Neural progenitor cell (in vitro differentiated cells): ENCODE measurements around the gene THEM4. TPM values are rescaled to one million over a fixed set of nuclear protein-coding genes. Genes with fewer than 3 reads are reported as not detected.

Source experiments
- DNase-seq: peaks from one replicate; pipeline ENCODE4 v3.0.0-alpha.2; 2016; ENCODE audit warnings: low spot score
- H2AFZ ChIP-seq: fragments of 200-600 bp; sonication (generic); replicated peaks from 2 replicates; pipeline ENCODE4 v1.6.1; 2016; ENCODE audit warnings: antibody characterized with exemption
- H3F3A ChIP-seq: fragments of 200-600 bp; sonication (generic); 2 replicates; pipeline ENCODE4 v1.6.1; 2016; ENCODE audit warnings: antibody characterized with exemption, low read depth
- H3K27ac ChIP-seq: fragments of 200-600 bp; sonication (generic); 2 replicates; pipeline ENCODE4 v1.5.1; 2016; ENCODE audit warnings: mild to moderate bottlenecking
- H3K27me3 ChIP-seq: fragments of 200-600 bp; sonication (generic); 2 replicates; pipeline ENCODE4 v1.6.1; 2016; ENCODE audit warnings: mild to moderate bottlenecking, moderate library complexity
- H3K36me3 ChIP-seq: fragments of 200-600 bp; sonication (generic); 2 replicates; pipeline ENCODE4 v1.5.1; 2016
- H3K4me1 ChIP-seq: fragments of 200-600 bp; sonication (generic); 2 replicates; pipeline ENCODE4 v1.6.1; 2016; ENCODE audit warnings: mixed run types
- H3K4me2 ChIP-seq: fragments of 200-600 bp; sonication (generic); 2 replicates; pipeline ENCODE4 v1.6.1; 2016
- H3K4me3 ChIP-seq: fragments of 200-600 bp; sonication (generic); 2 replicates; pipeline ENCODE4 v1.5.1; 2016
- H3K79me2 ChIP-seq: fragments of 200-600 bp; sonication (generic); 2 replicates; pipeline ENCODE4 v1.6.1; 2016; ENCODE audit warnings: low read depth
- H3K9ac ChIP-seq: fragments of 200-600 bp; sonication (generic); 2 replicates; pipeline ENCODE4 v1.6.1; 2016
- H3K9me3 ChIP-seq: fragments of 200-600 bp; sonication (generic); 2 replicates; pipeline ENCODE4 v1.5.1; 2016; ENCODE audit warnings: low read depth
- H4K20me1 ChIP-seq: fragments of 200-600 bp; sonication (generic); 2 replicates; pipeline ENCODE4 v1.6.1; 2016; ENCODE audit warnings: low read depth
- H3K27ac Mint-ChIP-seq: 3 replicates; pipeline ENCODE4 v1.8.0; 2021; ENCODE audit warnings: mixed read lengths
- H3K27me3 Mint-ChIP-seq: 2 replicates; pipeline ENCODE4 v1.8.0; 2022; ENCODE audit warnings: low read depth, mild to moderate bottlenecking, inconsistent platforms, moderate library complexity, mixed read lengths; ENCODE audit not compliant: insufficient read depth
- H3K36me3 Mint-ChIP-seq: 3 replicates; pipeline ENCODE4 v1.8.0; 2021; ENCODE audit warnings: mixed read lengths
- H3K4me1 Mint-ChIP-seq: 3 replicates; pipeline ENCODE4 v1.8.0; 2021; ENCODE audit warnings: mixed read lengths
- H3K4me3 Mint-ChIP-seq: 3 replicates; pipeline ENCODE4 v1.8.0; 2021; ENCODE audit warnings: mild to moderate bottlenecking, moderate library complexity, mixed read lengths
- H3K9me3 Mint-ChIP-seq: 3 replicates; pipeline ENCODE4 v1.8.0; 2020; ENCODE audit warnings: mixed read lengths
- EZH2 ChIP-seq: fragments of 200-600 bp; sonication (generic); IDR thresholded peaks from 2 replicates; pipeline ENCODE4 v1.6.1; 2017; ENCODE audit warnings: antibody characterized with exemption, mild to moderate bottlenecking, moderate library complexity
- EZH2phosphoT487 ChIP-seq: fragments of 200-600 bp; sonication (generic); IDR thresholded peaks from 2 replicates; pipeline ENCODE4 v1.6.1; 2017; ENCODE audit warnings: antibody characterized with exemption
- total RNA-seq: library from RNA; depleted of rRNA; stranded (reverse); fragments of >200 nt; gene quantifications from 2 replicates; pipeline ENCODE4 v1.2.3, GENCODE V29; 2015; ENCODE audit warnings: low replicate concordance
- TF ChIP-seq, protein P1 (sequence below): fragments of 200-600 bp; sonication (generic); IDR thresholded peaks from 2 replicates; pipeline ENCODE4 v1.5.1; 2017; ENCODE audit warnings: antibody characterized with exemption, mild to moderate bottlenecking

Gene THEM4
- total RNA-seq, 1 donor from 2014 or later, result 14.1 TPM

GRCh38 chr1:151841141-151841540 lies 68.2 kb downstream of the THEM4 start:
- Mint-ChIP-seq H3K36me3 (no peaks in the 10 kb centered on the region), H3K27me3 (peaks cover 41% of the 10 kb centered on the region), H3K4me3 (no peak overlapping the region), H3K27ac (no peak overlapping the region), H3K9me3 (peaks cover 6% of the 10 kb centered on the region), H3K4me1 (peaks cover 25% of the 10 kb centered on the region)
- H2AFZ ChIP-seq, result no peak overlapping the region
- no peak overlapping the region for H3K4me2 ChIP-seq
- no peak for TF ChIP-seq EZH2
- no peak for TF ChIP-seq EZH2phosphoT487
- TF ChIP-seq, protein P1, sequence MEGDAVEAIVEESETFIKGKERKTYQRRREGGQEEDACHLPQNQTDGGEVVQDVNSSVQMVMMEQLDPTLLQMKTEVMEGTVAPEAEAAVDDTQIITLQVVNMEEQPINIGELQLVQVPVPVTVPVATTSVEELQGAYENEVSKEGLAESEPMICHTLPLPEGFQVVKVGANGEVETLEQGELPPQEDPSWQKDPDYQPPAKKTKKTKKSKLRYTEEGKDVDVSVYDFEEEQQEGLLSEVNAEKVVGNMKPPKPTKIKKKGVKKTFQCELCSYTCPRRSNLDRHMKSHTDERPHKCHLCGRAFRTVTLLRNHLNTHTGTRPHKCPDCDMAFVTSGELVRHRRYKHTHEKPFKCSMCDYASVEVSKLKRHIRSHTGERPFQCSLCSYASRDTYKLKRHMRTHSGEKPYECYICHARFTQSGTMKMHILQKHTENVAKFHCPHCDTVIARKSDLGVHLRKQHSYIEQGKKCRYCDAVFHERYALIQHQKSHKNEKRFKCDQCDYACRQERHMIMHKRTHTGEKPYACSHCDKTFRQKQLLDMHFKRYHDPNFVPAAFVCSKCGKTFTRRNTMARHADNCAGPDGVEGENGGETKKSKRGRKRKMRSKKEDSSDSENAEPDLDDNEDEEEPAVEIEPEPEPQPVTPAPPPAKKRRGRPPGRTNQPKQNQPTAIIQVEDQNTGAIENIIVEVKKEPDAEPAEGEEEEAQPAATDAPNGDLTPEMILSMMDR, result no peak
- no peaks in the 10 kb centered on the region for H3K36me3 ChIP-seq
- no peaks in the 10 kb centered on the region for H3K9me3 ChIP-seq
- no peaks in the 10 kb centered on the region for H3K79me2 ChIP-seq
- H3K27me3 ChIP-seq, result peaks cover 52% of the 10 kb centered on the region
- no peaks in the 10 kb centered on the region for H4K20me1 ChIP-seq
- H3K4me1 ChIP-seq, result peaks cover 7% of the 10 kb centered on the region
- H3F3A ChIP-seq, result peaks cover 18% of the 10 kb centered on the region
- no peak for DNase-seq
- H3K9ac ChIP-seq, result no peak overlapping the region
- no peak overlapping the region for H3K4me3 ChIP-seq
- H3K27ac ChIP-seq, result no peak overlapping the region

DNA sequence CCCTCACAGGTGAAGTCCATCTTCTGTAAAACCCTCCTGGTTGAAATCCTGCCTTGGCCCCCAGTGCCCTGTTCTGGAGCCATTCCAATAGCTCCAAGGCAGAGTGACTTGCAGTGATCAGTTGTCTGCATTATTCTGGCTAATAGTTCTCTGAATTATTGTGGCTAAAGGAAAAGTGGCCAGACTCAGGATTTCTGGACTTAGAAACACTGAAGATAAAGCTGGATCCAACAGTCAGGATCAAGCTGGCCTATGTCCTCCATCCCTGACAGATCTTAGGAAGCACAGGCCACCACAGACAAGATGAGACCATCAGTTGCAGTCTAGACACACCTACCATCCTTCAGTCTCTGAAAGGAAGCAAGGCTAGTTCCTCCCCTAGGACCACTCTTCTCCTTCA lies 68.9 kb downstream of the THEM4 start:
- H3F3A ChIP-seq, result peaks cover 18% of the 10 kb centered on the region
- TF ChIP-seq, protein P1, result no peak
- TF ChIP-seq EZH2phosphoT487, result no peak
- TF ChIP-seq EZH2, result no peak
- no peak for DNase-seq
- H3K4me1 Mint-ChIP-seq, result peaks cover 23% of the 10 kb centered on the region
- H3K4me3 ChIP-seq, result peak overlapping the region; percentile 49
- peaks cover 6% of the 10 kb centered on the region for H3K9me3 Mint-ChIP-seq
- peak overlapping the region; percentile 56 for H2AFZ ChIP-seq
- H4K20me1 ChIP-seq, result no peaks in the 10 kb centered on the region
- no peaks in the 10 kb centered on the region for H3K36me3 ChIP-seq
- peaks cover 7% of the 10 kb centered on the region for H3K4me1 ChIP-seq
- H3K27me3 ChIP-seq, result peaks cover 55% of the 10 kb centered on the region
- peak overlapping the region; percentile 81 for H3K4me3 Mint-ChIP-seq
- peaks cover 48% of the 10 kb centered on the region for H3K27me3 Mint-ChIP-seq
- no peaks in the 10 kb centered on the region for H3K9me3 ChIP-seq
- H3K27ac ChIP-seq, result no peak overlapping the region
- no peak overlapping the region for H3K27ac Mint-ChIP-seq
- H3K79me2 ChIP-seq, result no peaks in the 10 kb centered on the region
- peak overlapping the region; percentile 65 for H3K4me2 ChIP-seq
- H3K36me3 Mint-ChIP-seq, result no peaks in the 10 kb centered on the region
- no peak overlapping the region for H3K9ac ChIP-seq

GRCh38 chr1:151839457-151840403 lies 69.6 kb downstream of the THEM4 start, which contains the start of gene C2CD4D:
TSS of gene C2CD4D (minus strand) at chr1:151839820. CDS start at chr1:151838989, 831 bp downstream.
- Mint-ChIP-seq H3K9me3 (peaks cover 6% of the 10 kb centered on the region), H3K27me3 (peaks cover 48% of the 10 kb centered on the region), H3K4me3 (peak within 1 kb of the TSS; percentile 81), H3K36me3 (no peaks in the 10 kb centered on the region), H3K4me1 (peaks cover 23% of the 10 kb centered on the region), H3K27ac (no peak within 1 kb of the TSS)
- Histone ChIP-seq H3K36me3 (no peaks in the 10 kb centered on the region), H3K79me2 (no peaks in the 10 kb centered on the region), H2AFZ (peak within 1 kb of the TSS; percentile 84), H3K4me3 (peak within 1 kb of the TSS; percentile 49), H3K4me1 (peaks cover 7% of the 10 kb centered on the region), H3K4me2 (peak within 1 kb of the TSS; percentile 65), H3K9ac (no peak within 1 kb of the TSS), H3K27me3 (peaks cover 55% of the 10 kb centered on the region), H3K27ac (no peak within 1 kb of the TSS), H3F3A (peaks cover 18% of the 10 kb centered on the region), H4K20me1 (no peaks in the 10 kb centered on the region), H3K9me3 (no peaks in the 10 kb centered on the region)
- TF ChIP-seq, protein P1, result no peak
- TF ChIP-seq EZH2 (no peak), EZH2phosphoT487 (no peak)
- DNase-seq, result peak; percentile 81
